HT1080 (cell line): Measurements from ENCODE around the gene PRDM16. TPM values are rescaled to one million over a fixed set of nuclear protein-coding genes. Genes with fewer than 3 reads are reported as not detected.

ENCODE experiments used
- DNase-seq: peaks from one replicate; pipeline ENCODE4 v3.0.0-alpha.2; 2015; ENCODE audit warnings: low read depth
- total RNA-seq: library from RNA; depleted of rRNA; stranded (reverse); fragments of >200 nt; shearing (Covaris generic); gene quantifications from 2 replicates; pipeline ENCODE4 v1.2.3, GENCODE V29; 2014; rRNA removed

Gene PRDM16
- total RNA-seq, 1 experiment from 2014 or later = not detected

GRCh38 chr1:3483380-3483779 lies 414.4 kb downstream of the PRDM16 start:
- no peak for DNase-seq

GRCh38 chr1:3483801-3484444 lies 414.9 kb downstream of the PRDM16 start:
- no peak for DNase-seq

- no peak for DNase-seq
Measured at GRCh38 chr1:3485016-3485415, 416.0 kb downstream of the PRDM16 start.

Other genes starting within 250 kb of the PRDM16 start
- gene ACTRT2, start 47.7 kb upstream of the PRDM16 start, total RNA-seq = not detected in 2 replicates